Left lung (tissue), 10 donors: ENCODE measurements around the gene GDF2. TPM values are rescaled to one million over a fixed set of nuclear protein-coding genes. Genes with fewer than 3 reads are reported as not detected.

Experiments used
- ATAC-seq: fragments of 200-7000 bp; cut with Tn5 transposase; one replicate; pipeline ENCODE4 v1.9.1; 2020; ENCODE audit warnings: moderate library complexity
- DNase-seq, 4 donors: peaks; one replicate each; pipeline ENCODE4 v3.0.0-alpha.2; 2013 to 2020
- H3K27ac ChIP-seq, 2 donors: fragments of 200-600 bp; sonication (generic) in 1 of 2; one replicate each; pipeline versions ENCODE4 v1.5.0 to v1.8.0; 2020 to 2021
- H3K27me3 ChIP-seq, 2 donors: fragments of 200-600 bp; sonication (generic) in 1 of 2; one replicate each; pipeline versions ENCODE4 v1.5.0 to v1.8.0; 2020 to 2021
- H3K36me3 ChIP-seq, 2 donors: fragments of 200-600 bp; sonication (generic) in 1 of 2; one replicate each; pipeline versions ENCODE4 v1.5.0 to v1.8.0; 2020 to 2021
- H3K4me1 ChIP-seq, 2 donors: fragments of 200-600 bp; one replicate each; pipeline ENCODE4 v1.8.0; 2021
- H3K4me3 ChIP-seq, 2 donors: fragments of 200-600 bp; sonication (generic) in 1 of 2; one replicate each; pipeline versions ENCODE4 v1.5.0 to v1.8.0; 2020 to 2021; ENCODE audit warnings: mild to moderate bottlenecking in 1 of 2
- H3K9me3 ChIP-seq, 2 donors: fragments of 200-600 bp; sonication (generic) in 1 of 2; one replicate each; pipeline versions ENCODE4 v1.5.0 to v1.8.0; 2020 to 2021
- CTCF ChIP-seq, 2 donors: fragments of 200-600 bp; sonication (generic) in 1 of 2; IDR thresholded peaks; one replicate each; pipeline versions ENCODE4 v1.5.0 to v1.8.0; 2021; ENCODE audit warnings: antibody characterized with exemption in 2 of 2
- intact Hi-C, 2 donors: fragments of 100-400 bp; cut with DNase I; formaldehyde crosslinking; loops; one replicate each; pipeline versions ENCODE4 v1.11.2 to v1.14.2; 2022
- polyA plus RNA-seq, 6 donors: library from polyadenylated mRNA; unstranded; fragments of 120-200 nt; gene quantifications; one replicate each; pipeline ENCODE4 v1.2.1, GENCODE V29; 2013; ENCODE audit not compliant: insufficient read length in 6 of 6
- total RNA-seq, 2 donors: library from RNA; stranded (reverse); fragmentation: NEBNext Ultra II Directional; extraction: Animal tissue kit (Norgen Biotek cat#: 25700); gene quantifications; one replicate each; pipeline ENCODE4 v1.2.1, GENCODE V29; 2021
- donor health status: DM: no; HTN: yes; CAD: no.
- donor health status: DM: no; HTN: no; CAD: no.

Gene GDF2
- total and polyA plus RNA-seq, 8 donors, result 0.20 to 0.39 (median 0.23) TPM; not detected in 2

- H3K27ac ChIP-seq, result no peak overlapping the region
- intact Hi-C loops, result loop anchor here (10.0 kb wide), 2 partner anchors 274 to 294 kb away; no protein-coding TSS in a partner anchor
- no peaks in the 10 kb centered on the region for H3K4me1 ChIP-seq
- no peaks in the 10 kb centered on the region for H3K9me3 ChIP-seq
- H3K27me3 ChIP-seq, result peaks cover 0 to 19% of the 10 kb centered on the region in 2 donors
- H3K36me3 ChIP-seq, result no peaks in the 10 kb centered on the region
- TF ChIP-seq CTCF (IDR thresholded peaks at IDR 0.05), result no peak
- no peak for ATAC-seq
- no peak overlapping the region for H3K4me3 ChIP-seq
- peak in 1 of 4 donors; percentile 20 for DNase-seq
These were observed 3.5 kb upstream of the GDF2 start for GRCh38 chr10:47318706-47319105.

GRCh38 chr10:47319784-47320183 lies 2.5 kb upstream of the GDF2 start:
- Histone ChIP-seq H3K36me3 (no peaks in the 10 kb centered on the region), H3K4me3 (no peak overlapping the region), H3K4me1 (no peaks in the 10 kb centered on the region), H3K27ac (no peak overlapping the region), H3K27me3 (peaks cover 0 to 19% of the 10 kb centered on the region in 2 donors), H3K9me3 (no peaks in the 10 kb centered on the region)
- peak in 1 of 4 donors; percentile 26 for DNase-seq
- intact Hi-C loops, result loop anchor here (10.0 kb wide), 2 partner anchors 275 to 295 kb away; no protein-coding TSS in a partner anchor
- TF ChIP-seq CTCF (IDR thresholded peaks at IDR 0.05), result no peak
- no peak for ATAC-seq

- Histone ChIP-seq H3K4me1 (no peaks in the 10 kb centered on the region), H3K4me3 (no peak overlapping the region), H3K27me3 (peaks cover 0 to 19% of the 10 kb centered on the region in 2 donors), H3K9me3 (no peaks in the 10 kb centered on the region), H3K36me3 (no peaks in the 10 kb centered on the region), H3K27ac (no peak overlapping the region)
- no peak for TF ChIP-seq CTCF (IDR thresholded peaks at IDR 0.05)
- DNase-seq, result no peak
- no peak for ATAC-seq
- intact Hi-C loops, result no loop called here
These were observed 1.4 kb upstream of the GDF2 start for GRCh38 chr10:47320812-47321211.

GRCh38 chr10:47321521-47322195 lies 596 bp upstream of the GDF2 start:
- H3K36me3 ChIP-seq, result no peaks in the 10 kb centered on the region
- ATAC-seq, result no peak
- H3K4me1 ChIP-seq, result no peaks in the 10 kb centered on the region
- no peak for TF ChIP-seq CTCF (IDR thresholded peaks at IDR 0.05)
- intact Hi-C loops, result no loop called here
- H3K9me3 ChIP-seq, result no peaks in the 10 kb centered on the region
- no peak overlapping the region for H3K4me3 ChIP-seq
- DNase-seq, result peak in 1 of 4 donors; percentile 31
- H3K27me3 ChIP-seq, result peaks cover 0 to 19% of the 10 kb centered on the region in 2 donors
- no peak overlapping the region for H3K27ac ChIP-seq

GRCh38 chr10:47323087-47323486 lies 833 bp downstream of the GDF2 start:
- intact Hi-C loops, result no loop called here
- DNase-seq (no peak), ATAC-seq (no peak)
- Histone ChIP-seq H3K4me3 (no peak overlapping the region), H3K4me1 (no peaks in the 10 kb centered on the region), H3K27me3 (peaks cover 0 to 19% of the 10 kb centered on the region in 2 donors), H3K27ac (no peak overlapping the region), H3K36me3 (no peaks in the 10 kb centered on the region), H3K9me3 (no peaks in the 10 kb centered on the region)
- no peak for TF ChIP-seq CTCF (IDR thresholded peaks at IDR 0.05)
